ENCODE results near the gene IL1RL1.

GRCh38 chr2:102361632-102362241 is 50.4 kb downstream of the IL1RL1 start:
- no peak for TF ChIP-seq EZH2phosphoT487 (IDR thresholded peaks at IDR 0.05; ENCODE audit: insufficient read depth, low read depth)
- no peak for TF ChIP-seq EZH2 (IDR thresholded peaks at IDR 0.05; ENCODE audit: insufficient read depth, poor library complexity, severe bottlenecking)

Measured in GM23248 (cell line).